NCI-H1105 treated with DMSO at 0.1 percent for 48 hours (cell line): ENCODE data around the gene CES1.
"Not testable (repeated sequence)": the region's sequence is repeated elsewhere in the genome, so short reads cannot be mapped to it uniquely, and the experiment has no call there.

Source experiments
- DNase-seq: peaks from one replicate; lab custom pipeline; 2025; lab: John Stamatoyannopoulos, UW

Gene CES1

DNA sequence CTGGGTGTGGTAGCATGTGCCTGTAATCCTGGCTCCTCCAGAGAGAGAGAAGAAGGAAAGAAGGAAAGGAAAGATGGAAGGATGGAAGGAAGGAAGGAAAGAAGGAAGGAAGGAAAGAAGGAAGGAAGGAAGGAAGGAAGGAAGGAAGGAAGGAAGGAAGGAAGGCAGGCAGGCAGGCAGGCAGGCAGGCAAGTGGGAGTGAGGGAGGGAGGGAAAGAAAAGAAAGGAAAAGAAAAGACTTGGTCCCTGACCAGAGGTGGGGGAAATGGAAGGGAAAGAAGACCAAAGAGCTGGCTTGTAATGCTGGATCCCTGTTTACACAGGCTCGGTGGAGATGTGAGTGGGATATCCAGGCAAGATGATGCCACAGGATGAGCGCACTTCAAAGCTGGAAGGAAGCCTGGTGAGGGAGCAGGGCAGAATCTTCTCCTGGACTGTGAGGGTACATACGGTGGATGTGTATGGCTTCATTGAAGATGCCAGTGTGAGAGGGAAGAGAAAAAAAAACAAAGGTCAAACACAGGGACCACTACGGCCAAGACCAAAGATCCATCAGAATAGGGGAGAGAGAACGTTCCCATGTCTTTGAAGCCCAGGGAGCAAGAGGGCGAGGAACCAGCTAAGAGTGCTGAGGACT, 2.1 kb downstream of the CES1 start:
- DNase-seq = no peak

DNA sequence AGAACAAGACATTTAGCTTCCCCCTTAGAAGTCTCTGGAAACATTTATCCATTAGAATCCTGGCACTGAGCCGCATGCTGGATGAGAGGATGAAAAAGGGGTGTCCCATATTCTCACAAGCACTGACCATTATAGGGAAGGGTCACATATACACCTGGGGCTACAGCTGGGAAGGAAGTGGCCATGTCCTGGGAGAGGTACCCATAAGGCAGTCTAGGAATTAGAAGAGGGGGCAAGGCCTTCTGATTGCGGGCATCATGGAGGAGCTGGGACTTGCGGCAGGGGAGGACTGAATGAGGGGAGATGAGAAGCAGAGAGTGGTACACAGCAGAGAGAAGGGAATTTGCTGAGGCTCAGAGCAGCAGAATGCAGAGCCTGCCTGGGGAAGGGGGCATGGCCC, 3.7 kb downstream of the CES1 start:
- not testable (repeated sequence) for DNase-seq

DNA sequence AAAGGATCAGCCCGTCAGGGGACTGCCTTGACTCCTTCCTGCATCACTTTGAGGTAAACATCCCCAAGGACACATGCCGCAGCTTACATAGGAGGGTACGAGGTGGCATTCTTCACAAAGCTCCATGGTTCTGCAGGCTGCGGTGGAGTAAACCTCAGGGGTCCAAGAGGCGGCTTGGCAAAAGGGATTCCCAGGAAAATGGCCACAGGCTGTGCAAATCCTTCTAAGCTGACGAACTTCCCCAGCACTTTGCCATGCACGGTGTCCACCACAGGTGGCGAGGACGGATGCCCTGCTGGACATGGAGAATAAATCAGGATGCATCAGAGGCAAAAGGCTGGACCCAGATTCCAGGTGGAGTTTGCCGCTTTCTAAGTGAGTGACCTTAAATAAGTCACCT, 4.2 kb downstream of the CES1 start:
- no peak for DNase-seq

DNA sequence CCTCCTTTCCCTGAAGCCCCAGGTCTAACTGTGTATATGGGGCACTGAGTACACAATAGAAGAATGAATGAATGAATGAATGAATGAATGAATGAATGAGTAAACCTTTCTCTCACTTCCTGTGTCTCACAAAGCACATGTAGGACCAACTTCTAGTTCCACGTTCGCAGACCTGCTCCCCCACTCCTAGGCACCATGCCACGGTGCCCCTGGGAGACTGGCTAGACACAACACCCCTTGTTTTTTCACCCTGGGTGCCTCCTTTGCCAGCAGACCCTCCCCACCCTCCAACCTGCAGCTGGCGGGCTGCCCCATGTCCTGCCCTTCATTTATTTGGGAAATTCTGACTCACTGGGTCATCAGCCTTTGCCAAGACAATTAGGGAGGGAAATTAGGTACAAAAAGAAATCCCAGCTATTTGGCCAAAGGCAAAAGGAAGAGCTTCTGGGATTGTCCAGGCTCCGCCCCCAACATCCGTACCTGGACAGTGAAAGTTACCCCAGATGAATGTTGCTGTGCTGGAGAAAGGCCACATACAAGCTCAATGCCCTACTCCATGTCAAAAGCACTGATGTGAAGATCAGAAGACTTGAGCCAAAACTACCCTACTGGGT, 7.7 kb downstream of the CES1 start:
- DNase-seq = no peak

DNA sequence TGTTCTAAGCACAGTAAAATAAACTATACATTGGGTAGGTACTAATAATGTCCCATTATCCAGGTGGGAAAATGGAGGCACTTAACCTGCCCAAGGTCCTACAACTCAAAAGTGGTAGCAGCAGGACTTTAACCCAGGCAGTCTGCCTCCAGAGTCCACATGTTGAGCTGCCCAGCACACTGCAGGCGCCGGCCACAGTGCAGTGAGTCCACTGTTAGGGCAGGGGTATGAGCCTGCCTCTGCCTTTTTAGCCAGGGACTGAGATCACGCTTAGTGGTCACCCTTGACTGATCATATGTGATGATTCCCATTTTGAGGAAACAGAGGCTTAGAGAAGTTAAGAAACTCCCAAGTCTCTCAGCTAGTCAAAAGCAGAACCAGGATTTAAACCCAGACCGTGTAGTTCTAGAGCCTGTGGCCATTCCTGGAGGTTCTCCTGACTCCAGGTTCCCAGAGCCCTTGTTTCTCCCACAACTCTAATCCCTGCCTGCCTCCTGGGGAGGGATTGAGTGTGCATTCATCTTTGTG, 8.4 kb downstream of the CES1 start:
- DNase-seq = no peak

DNA sequence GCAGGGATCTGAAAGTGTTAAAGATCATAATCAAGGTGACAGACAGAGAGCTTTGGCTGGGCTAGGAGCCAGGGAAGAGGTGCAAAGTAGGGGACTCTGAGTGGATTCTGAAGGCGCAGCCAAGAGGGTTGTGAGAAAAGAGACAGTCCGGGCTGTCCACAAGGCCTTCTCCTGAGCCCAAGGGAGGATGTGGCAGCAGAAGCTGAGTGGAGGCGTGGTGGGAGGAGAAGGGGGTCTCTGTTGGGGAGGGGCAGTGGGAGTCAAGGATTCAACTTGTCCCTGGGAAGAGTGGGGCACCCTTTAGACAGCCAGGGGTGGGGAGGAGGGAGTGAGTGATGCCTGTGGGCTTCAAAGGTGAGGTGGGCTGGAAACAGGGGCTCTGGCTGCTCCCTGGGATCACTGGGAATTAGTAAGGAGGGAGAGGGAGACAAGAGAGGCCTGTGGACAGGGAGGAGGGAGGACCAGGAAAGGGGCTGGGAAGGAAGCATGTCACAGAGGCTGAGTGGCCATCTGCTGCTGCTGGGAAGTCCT, 10.6 kb downstream of the CES1 start:
- DNase-seq = no peak

DNA sequence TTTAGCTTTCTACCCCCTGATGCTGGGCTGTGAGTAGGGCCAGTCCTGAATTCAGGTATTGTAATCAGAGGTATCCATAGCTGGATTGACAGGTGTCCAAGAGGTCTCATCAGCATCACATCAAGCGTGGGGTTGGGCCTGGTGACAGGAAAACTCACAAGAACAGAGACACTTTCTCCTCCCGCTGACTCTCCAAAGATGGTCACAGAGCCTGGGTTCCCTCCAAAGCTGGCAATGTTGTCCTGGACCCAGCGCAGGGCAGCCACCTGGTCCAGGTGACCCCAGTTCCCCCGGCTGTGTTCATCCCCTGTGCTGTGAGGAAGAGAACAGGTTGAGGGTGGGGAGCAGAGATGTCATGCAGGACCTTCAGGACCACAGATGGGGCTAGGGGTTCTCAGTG, 11.7 kb downstream of the CES1 start:
- no peak for DNase-seq

DNA sequence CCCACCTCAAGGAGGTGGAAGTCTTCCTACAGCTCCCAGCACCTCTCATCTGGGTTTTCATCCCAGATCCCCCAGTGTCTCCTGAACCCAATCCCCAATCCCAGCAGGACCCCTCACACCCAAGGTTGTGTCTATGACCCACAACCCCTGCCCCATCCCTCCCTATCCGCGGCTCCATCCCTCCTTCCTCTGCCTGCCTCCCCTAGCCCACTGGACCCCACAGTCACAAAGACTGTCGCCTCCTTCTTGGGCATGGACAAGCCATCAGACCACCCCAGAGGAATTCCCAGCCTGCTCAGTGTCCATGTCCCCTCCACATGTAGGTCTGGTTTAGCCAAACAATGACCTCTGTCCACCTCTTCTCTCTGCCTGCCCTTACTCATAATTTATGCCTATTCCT, 12.3 kb downstream of the CES1 start:
- DNase-seq = no peak

DNA sequence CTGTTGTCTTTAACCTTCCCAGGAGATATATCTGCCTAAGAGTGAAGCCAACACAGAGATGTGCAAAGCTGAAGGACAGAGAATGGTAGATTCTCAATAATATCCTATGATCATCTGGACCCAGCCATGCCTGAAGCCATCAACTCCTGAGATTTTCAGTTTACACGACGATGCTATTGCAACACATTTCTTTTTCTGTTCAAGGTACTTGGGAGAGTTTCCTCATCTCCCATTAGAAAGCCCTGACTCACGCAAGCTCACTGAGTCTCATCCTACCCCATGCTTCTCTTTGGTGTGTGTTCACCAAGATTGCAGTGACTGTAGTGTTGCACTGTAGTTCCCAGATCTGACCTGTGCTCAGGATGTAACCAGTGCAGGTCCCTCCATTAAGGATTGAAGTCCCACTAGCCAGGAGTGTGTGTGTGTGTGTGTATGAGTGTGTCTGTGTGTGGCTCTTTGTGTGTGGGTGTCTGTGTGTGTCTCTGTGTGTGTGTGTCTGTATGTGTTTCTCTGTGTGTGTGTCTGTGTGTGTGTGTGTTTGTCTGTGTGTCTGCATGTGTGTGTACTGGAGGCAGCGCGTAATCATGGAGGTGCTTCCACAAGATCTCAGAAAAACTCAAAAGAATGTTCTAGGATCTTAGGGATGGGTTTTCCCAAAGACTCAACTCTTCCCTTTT, 15.5 kb downstream of the CES1 start:
- no peak for DNase-seq

DNA sequence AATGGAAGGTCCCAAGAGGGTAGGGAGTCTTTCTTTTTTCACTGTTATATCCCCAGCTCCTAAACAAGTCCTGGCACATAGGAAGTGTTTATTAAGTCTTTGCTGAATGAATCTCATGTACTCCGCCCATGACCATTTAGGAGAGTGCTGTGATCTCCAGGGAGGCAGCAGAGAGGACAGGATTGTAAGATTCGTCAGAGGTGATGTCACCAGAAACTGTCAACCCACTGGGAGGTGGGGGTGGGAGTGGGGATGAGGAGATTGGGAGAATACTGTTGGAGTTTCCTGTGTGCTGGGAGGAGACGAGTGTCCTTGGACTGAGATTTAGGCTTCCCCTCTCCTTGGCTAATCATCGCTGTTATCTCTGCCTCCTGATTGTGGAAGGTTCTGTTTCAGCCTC, 16.7 kb downstream of the CES1 start:
- DNase-seq = not testable (repeated sequence)

DNA sequence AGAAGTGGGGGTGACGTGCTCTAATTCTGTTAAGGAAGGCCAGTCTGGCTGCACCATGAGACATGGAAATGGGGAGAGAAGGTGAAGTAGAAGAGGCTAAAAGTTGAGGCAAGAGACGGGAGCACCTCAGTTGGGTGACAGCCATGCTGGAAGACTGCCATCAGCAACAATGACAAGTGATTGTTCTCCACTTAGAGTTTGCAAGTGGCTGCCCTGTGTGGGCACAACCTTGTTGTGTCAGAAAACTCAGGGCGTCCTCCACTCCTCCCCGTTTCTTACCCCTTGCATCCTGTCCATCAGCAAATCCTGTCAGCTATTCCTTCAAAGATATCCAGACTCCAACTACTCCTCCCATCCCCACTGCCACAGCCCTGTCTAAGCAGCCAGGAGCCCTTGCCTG, 17.6 kb downstream of the CES1 start:
- no peak for DNase-seq

DNA sequence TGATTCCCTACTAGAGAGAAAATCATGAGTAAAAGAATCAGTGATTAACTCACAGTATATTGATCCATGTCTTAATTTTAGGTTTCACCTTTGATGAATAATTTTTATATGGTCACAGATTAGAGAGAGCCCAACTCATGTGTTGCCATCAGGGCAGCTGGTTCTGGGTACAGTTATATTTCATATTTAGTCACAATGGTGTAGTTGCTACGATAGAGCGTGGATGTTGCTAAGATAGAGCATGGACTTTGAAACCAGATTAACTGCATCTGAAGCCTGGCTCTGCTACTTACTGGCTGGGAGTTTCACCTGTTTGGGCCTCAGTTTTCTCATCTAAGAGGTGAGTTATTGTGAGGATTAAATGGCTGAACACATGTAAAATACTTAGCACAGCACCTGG, 18.7 kb downstream of the CES1 start:
- DNase-seq = not testable (repeated sequence)

DNA sequence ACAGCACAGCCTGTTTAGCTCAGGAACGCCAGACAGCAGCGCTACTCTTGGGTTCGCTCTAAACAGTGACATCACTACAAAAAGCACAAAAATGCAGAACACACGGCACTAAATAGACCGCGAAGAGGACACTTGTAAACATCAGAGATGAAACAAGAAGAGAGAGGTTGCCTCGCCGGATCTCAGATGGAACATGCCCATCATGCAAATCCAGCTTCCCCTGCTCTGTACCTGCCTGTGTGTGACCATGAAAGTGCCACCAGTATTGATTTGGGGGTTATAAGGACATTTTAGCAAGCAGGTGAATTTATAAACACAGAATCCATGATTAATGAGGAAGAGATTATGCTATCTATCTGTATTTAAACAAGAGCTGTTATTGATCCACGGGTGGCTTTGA, 19.2 kb downstream of the CES1 start:
- not testable (repeated sequence) for DNase-seq

DNA sequence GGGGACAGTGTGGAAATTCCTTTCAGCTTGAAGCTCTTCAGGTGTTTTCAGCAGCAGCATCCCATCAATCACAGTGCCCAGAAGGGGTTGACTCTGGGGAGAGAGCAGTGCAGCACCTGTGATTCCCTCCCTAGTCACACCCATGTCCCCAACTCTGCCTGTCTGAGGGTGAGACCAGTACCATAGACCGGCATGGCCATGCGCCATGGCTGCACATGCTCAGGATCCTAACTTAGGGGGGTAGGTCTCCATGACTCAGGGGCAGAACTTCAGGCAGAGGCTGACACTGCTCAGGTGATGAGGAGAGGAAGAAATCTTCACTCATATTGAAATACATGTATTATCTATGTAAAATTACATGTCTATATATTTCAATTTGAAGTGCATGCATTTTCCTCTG, 19.9 kb downstream of the CES1 start:
- DNase-seq = no peak

DNA sequence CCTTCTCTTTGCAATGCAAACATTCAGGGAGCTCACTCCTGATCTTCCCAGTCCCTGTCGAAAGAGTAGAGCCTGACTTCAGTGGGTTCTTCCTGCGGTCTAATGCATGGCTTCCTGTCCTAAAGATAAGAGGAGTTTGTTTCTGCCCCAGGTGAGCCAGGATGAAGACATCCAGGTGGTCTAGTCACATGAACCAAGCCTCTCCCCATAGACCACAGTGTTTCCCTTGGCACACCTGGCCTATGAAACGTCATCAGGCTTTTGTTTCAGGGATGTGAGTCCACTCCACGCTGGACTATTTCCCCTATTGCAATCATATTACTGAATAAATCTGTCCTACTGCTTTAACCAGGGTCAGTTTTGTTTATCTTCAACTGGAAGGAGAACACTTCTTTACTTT, 21.1 kb downstream of the CES1 start:
- DNase-seq = no peak

DNA sequence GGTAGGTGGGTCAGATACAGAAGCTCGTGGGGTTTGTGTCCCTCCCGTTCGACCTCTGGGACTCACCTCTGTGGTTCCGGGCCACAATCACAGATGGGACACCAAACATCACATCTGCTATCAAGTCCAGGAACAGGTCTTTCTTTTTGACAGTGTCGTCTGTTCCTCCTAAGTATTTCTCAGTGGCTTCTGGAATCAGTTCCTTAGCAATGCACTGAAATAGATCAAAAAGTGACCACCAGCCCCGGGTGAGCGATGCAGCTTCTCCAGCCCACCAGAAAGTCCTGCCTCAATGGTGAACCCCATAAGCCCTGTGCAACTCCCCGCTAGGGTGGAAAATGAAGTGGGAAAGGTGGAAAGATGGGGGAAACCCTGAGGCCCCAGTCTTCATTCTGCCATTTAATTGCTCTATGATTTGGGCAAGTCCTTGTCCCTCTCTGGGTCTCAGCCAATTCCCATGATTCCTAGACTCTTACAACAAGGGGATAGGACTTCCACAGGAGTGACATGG, 22.4 kb downstream of the CES1 start:
- no peak for DNase-seq

DNA sequence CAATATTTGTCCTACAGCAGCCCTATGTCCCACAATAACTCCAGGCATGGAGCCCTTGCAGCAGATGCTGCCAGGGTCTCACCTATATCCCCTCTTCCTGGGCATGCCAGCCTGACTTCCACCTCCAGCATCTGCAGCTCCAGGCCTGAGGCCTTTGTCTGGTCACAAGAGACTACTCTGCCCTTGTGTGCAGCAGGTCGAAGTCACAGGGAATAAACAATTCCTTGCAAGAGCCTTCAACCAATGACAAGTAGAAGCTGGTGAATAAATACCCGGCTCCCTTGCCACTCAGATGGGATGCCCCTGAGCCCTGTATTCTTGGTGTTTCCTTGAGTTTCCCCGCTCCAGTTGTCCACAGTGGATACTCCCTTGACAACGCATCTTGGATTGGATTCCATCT, 23.0 kb downstream of the CES1 start:
- no peak for DNase-seq

DNA sequence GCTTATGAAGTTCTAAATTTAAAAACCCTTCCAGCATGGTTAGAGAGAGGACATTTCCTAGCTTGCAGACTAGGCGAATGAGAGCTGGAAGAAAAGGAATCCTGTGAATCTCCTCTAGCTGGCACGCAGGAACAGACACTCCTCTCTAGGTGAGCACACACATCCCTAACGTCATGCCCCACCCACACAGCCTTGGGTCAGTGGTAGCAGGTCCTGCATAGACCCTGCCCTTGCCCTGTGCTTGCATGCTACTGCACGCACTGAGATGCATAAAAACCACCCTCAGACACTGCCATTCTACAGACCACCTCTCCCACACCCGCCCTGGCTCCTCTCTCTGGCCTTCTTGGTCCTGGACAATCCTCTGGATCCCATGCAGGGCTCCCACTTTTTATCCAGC, 23.5 kb downstream of the CES1 start:
- DNase-seq = no peak

DNA sequence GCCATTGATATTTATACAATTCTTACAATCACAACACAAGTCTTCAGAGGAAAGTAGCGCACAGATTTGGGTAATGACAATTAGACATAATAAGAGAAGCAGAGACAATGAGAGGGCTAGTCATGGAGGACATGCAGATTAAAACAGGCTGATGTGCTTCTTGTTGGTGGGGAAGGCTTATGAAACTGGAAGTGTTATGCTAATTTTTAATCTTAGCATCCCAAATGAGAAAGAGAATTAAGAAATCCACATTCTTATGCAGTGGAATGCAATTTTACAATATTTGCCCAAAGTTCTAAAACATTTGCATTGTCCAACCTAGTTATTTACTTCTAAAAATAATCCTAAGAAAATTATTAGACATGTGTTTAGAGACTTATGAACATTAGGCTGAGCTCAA, 24.6 kb downstream of the CES1 start:
- DNase-seq = not testable (repeated sequence)

DNA sequence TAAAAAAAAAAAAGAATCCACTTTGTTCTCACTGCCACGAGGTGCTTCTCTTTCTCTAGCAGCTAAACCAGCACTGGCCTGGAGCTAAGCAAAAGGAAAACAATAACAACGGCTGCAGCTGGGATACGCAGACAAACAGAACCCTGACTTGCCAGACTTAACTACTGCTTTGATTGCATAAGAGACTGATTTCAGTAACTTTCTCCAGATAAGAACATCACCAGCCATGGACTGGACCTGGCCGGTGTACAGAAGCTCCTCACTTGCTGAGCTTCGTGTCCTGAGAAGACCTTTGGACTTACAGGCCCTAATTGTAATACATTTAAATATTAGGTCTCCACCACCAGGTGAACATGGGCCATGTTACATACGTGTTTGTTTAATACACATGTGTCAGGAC, 27.8 kb downstream of the CES1 start:
- DNase-seq = not testable (repeated sequence)

DNA sequence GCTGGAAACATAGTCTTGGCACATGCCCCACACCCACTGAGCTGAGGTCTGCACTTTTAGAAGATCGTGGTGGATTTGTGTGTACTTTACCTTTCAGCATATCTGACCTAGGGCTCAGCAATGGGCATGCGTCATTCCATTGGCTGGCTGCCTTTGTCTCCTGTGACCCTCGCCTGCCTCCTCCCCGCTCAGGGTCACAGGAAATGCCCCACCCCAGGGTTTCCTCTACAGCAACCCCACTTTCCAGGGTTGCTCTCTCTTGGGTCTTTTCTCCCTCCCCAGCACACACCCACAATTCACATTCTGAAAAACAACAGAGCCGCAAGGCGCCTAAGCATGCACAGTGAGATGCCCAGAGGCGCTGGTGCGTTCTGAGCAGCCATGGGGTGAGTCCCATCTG, 29.2 kb downstream of the CES1 start:
- not testable (repeated sequence) for DNase-seq

DNA sequence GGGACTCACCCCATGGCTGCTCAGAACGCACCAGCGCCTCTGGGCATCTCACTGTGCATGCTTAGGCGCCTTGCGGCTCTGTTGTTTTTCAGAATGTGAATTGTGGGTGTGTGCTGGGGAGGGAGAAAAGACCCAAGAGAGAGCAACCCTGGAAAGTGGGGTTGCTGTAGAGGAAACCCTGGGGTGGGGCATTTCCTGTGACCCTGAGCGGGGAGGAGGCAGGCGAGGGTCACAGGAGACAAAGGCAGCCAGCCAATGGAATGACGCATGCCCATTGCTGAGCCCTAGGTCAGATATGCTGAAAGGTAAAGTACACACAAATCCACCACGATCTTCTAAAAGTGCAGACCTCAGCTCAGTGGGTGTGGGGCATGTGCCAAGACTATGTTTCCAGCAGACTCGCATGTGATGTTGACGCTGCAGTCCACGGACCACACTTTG, 39.9 kb downstream of the CES1 start:
- DNase-seq = not testable (repeated sequence)

DNA sequence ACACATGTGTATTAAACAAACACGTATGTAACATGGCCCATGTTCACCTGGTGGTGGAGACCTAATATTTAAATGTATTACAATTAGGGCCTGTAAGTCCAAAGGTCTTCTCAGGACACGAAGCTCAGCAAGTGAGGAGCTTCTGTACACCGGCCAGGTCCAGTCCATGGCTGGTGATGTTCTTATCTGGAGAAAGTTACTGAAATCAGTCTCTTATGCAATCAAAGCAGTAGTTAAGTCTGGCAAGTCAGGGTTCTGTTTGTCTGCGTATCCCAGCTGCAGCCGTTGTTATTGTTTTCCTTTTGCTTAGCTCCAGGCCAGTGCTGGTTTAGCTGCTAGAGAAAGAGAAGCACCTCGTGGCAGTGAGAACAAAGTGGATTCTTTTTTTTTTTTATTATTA, 41.4 kb downstream of the CES1 start:
- not testable (repeated sequence) for DNase-seq
